HL-60 (cell line): ENCODE data around the gene PDE1C.

Source experiments
- DNase-seq, 2 experiments: peaks; one replicate each; pipeline ENCODE4 v3.0.0-alpha.2; 2010 to 2020; ENCODE audit warnings: low read depth in 1 of 2, low spot score in 1 of 2
- H3K27ac ChIP-seq: fragments of 250-450 bp; sonication (Bioruptor Pico); replicated peaks from 2 replicates; pipeline ENCODE4 v1.5.1; 2020; ENCODE audit warnings: mild to moderate bottlenecking, moderate library complexity
- H3K27me3 ChIP-seq: fragments of 250-450 bp; sonication (Bioruptor Pico); 2 replicates; pipeline ENCODE4 v1.5.1; 2021; ENCODE audit warnings: mild to moderate bottlenecking, moderate library complexity; ENCODE audit not compliant: insufficient read depth, poor library complexity, severe bottlenecking
- H3K4me3 ChIP-seq: replicated peaks from 2 replicates; pipeline ENCODE4 v1.5.1; 2011; ENCODE audit warnings: mild to moderate bottlenecking, control low read depth, low read length; ENCODE audit not compliant: insufficient read depth
- CTCF ChIP-seq: IDR thresholded peaks from one replicate; pipeline ENCODE4 v1.5.1; 2011; ENCODE audit warnings: low read length, control low read depth, inconsistent platforms; ENCODE audit not compliant: insufficient read depth
- GABPA ChIP-seq: IDR thresholded peaks from 2 replicates; pipeline ENCODE4 v1.6.1; 2012; ENCODE audit warnings: low read depth
- POLR2AphosphoS5 ChIP-seq: IDR thresholded peaks from 2 replicates; pipeline ENCODE4 v1.6.1; 2012; ENCODE audit warnings: low read depth
- SPI1 ChIP-seq: IDR thresholded peaks from 2 replicates; pipeline ENCODE4 v1.6.1; 2012; ENCODE audit warnings: low read depth, mild to moderate bottlenecking, borderline replicate concordance
- long read RNA-seq: library from polyadenylated mRNA; unstranded; transcript quantifications from one replicate; pipeline ENCODE4 v2.0.0, GENCODE V29; 2020
- TF ChIP-seq, protein P1 (sequence below): IDR thresholded peaks from 2 replicates; pipeline ENCODE4 v1.6.1; 2012; ENCODE audit warnings: low read depth; ENCODE audit not compliant: insufficient replicate concordance

Gene PDE1C
- long read RNA-seq: 0 reads

DNA sequence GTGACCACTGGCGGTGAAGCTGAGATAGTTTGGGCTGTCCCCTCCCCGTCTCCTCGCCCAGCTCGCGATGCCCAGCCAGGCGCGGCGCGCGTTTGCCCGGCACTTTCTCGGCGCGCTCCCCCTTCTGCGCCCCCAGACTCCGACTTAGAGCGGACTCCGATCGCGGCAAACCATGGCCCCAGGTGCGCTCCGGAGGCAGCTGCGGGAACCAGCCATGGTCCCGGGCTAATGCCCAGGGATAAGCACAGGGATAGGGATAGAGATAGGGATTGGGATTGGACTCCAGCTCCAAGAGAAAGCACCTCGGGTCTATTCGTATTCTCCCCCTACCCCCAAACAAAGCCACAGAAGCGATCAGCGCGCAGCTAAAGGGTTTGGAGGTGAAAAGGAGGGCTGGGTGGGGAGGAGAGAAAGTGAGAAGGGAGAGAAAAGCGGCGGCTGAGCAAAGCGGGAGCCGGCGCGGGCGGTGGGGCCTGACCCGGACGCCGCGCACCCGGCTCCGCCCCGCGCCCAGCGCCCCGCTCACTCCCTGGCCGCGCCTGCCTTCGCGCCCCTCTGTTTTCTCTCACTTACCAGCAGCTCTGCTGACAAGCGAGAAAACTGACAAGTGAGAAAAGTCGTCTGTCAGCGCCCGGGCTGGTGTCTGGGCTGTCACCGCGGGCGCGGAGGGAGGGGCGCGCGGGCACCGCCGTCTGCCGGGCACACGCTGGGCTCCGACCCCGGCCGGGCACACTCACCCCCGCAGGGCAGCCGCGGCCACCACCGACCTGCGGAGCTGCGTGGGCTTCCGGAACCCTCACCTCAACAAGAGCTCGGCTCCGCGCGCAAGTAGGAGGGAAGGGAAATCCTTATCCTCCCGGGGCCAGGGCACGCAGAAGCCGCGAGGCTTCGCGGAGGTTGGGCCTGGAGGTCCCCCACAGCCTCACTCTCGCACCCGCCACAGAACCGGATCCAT lies at the start of gene PDE1C:
TSS of gene PDE1C (minus strand) at position 2 of the 955 bp plus-strand sequence.
- Histone ChIP-seq H3K27ac (no peak within 1 kb of the TSS), H3K27me3 (peaks cover 47% of the 10 kb centered on the region), H3K4me3 (no peak within 1 kb of the TSS)
- TF ChIP-seq, protein P1, sequence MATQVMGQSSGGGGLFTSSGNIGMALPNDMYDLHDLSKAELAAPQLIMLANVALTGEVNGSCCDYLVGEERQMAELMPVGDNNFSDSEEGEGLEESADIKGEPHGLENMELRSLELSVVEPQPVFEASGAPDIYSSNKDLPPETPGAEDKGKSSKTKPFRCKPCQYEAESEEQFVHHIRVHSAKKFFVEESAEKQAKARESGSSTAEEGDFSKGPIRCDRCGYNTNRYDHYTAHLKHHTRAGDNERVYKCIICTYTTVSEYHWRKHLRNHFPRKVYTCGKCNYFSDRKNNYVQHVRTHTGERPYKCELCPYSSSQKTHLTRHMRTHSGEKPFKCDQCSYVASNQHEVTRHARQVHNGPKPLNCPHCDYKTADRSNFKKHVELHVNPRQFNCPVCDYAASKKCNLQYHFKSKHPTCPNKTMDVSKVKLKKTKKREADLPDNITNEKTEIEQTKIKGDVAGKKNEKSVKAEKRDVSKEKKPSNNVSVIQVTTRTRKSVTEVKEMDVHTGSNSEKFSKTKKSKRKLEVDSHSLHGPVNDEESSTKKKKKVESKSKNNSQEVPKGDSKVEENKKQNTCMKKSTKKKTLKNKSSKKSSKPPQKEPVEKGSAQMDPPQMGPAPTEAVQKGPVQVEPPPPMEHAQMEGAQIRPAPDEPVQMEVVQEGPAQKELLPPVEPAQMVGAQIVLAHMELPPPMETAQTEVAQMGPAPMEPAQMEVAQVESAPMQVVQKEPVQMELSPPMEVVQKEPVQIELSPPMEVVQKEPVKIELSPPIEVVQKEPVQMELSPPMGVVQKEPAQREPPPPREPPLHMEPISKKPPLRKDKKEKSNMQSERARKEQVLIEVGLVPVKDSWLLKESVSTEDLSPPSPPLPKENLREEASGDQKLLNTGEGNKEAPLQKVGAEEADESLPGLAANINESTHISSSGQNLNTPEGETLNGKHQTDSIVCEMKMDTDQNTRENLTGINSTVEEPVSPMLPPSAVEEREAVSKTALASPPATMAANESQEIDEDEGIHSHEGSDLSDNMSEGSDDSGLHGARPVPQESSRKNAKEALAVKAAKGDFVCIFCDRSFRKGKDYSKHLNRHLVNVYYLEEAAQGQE: no peak
- no peak for TF ChIP-seq CTCF
- TF ChIP-seq POLR2AphosphoS5: no peak
- TF ChIP-seq SPI1: no peak
- no peak for TF ChIP-seq GABPA
- DNase-seq: no peak

GRCh38 chr7:32119790-32120196 lies 49.6 kb upstream of the PDE1C start:
- no peak for TF ChIP-seq CTCF
- TF ChIP-seq POLR2AphosphoS5: no peak
- TF ChIP-seq SPI1: no peak
- TF ChIP-seq, protein P1: no peak
- TF ChIP-seq GABPA: no peak
- no peak overlapping the region for H3K4me3 ChIP-seq
- no peak for DNase-seq
- H3K27ac ChIP-seq: no peak overlapping the region
- no peaks in the 10 kb centered on the region for H3K27me3 ChIP-seq

DNA sequence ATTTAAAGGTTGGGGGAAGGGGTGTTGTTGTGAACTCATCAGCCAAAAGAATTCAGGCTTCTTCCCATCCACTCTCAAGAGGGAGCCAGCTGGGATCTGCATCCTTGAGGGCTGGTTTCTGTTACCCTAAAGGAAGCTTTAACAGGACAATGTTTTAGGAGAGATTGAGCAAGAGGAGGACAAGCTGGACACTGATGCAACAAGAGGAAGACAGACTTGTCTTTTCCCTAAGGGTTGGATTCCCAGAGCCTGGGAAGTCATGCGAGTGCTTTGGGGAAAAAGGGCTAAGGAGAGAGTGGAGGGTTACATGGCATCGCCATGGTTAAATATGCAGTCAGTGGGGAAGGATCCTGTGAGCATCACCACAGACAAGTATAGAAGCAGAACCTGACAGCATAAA lies 47.6 kb upstream of the PDE1C start:
- no peak overlapping the region for H3K4me3 ChIP-seq
- H3K27me3 ChIP-seq: no peaks in the 10 kb centered on the region
- no peak overlapping the region for H3K27ac ChIP-seq
- TF ChIP-seq SPI1 (no peak), GABPA (no peak), CTCF (no peak), POLR2AphosphoS5 (no peak)
- TF ChIP-seq, protein P1: no peak
- no peak for DNase-seq
